HG02870 (cell line): ENCODE measurements around the gene HOXD4.

ENCODE experiments used
- ATAC-seq: cut with Tn5 transposase; IDR thresholded peaks from one replicate; pipeline ENCODE4 v1.9.1; 2021; ENCODE audit warnings: mild to moderate bottlenecking, moderate library complexity; ENCODE audit not compliant: unreplicated experiment

The HOXD4 gene

DNA sequence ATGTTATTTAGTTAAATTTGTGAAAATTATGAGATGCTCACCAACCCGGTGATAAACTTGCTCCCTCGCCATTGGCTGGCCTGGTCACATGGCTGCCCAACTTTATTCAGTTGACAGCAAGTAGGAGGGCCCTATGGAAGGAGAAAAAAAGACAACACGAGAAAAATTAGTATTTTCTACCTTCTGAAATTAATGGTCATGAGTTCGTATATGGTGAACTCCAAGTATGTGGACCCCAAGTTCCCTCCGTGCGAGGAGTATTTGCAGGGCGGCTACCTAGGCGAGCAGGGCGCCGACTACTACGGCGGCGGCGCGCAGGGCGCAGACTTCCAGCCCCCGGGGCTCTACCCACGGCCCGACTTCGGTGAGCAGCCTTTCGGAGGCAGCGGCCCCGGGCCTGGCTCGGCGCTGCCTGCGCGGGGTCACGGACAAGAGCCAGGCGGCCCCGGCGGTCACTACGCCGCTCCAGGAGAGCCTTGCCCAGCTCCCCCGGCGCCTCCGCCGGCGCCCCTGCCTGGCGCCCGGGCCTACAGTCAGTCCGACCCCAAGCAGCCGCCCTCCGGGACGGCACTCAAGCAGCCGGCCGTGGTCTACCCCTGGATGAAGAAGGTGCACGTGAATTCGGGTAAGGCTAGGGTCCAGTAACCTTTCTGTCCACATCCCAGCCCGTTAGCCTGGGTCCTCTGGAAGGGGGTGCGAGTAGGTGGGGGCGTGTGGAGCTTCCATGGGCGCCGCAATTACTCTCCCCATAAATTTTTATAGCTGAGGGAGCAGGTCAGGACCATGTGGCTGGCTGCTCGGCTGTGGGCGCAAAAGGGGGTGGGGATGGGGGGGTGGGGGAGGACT, at the start of gene HOXD4:
Gene HOXD4, plus strand, starts transcription at position 109 of the 846 bp plus-strand sequence. Its CDS starts 84 bp downstream, at position 193.
- no peak for ATAC-seq

DNA sequence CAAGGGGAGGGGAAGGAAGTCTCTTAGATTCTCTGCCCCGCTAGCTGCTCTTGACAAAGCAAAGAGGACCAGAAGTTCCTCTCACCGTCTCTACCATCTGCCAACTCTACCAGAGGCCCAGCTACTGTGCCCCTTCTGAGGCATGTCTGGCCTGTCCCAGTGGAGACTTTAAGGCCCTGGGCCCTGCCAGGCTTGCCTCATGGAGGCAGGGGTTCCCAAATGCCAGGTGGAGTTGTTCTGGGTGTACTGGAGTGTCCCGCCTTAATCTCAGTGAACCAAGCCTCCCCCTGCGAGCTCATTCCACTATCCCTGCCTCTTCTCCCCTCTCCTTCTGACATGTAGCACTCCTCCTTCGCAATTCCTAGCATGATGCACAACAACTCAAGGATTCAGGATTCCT, 49.5 kb upstream of the HOXD4 start:
- no peak for ATAC-seq

DNA sequence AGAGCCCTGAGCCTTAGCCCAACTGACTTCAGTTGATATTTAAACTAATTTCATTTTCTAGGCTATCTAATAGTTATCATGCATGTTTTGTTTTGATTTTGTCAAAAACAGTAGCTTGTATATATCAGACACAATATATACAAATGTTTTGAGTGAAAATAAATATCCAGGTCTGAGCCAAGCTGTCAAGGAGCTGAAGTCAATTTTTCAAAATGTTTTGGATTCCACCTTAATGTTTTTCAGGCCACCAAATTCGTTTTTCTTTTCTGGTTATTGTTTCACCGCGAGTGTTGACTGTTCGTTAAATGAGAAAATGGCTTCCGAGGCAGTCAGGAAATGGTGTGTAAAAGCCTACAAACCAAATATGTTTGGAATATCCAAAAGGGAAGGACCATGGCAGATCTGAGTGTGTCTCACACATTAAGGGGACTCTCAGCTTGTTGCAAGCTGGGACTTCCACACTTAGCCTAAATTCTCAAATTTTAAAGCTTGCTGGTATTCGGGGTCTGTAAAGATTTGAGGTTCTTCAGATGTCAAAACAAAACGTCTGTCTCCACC, 49.0 kb upstream of the HOXD4 start:
- no peak for ATAC-seq

DNA sequence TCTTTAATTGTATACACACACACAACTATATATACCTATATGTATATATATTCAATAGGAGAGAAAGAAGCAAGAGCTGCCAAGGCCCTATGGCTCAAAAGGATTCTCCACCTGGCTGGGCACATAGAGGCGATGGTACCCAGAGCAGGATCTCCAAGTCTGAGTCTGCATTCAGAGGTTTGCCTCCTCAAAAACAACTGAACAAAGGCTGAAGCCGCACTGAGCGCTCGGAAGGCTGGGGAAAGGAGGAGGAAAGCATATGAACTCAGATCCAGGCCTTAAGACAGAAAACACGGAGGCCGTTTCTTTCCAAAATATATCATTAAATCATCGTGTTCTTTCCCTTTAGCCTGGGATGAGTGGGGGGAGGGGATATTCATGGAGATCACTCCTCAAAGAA, 48.2 kb upstream of the HOXD4 start:
- ATAC-seq, result no peak

DNA sequence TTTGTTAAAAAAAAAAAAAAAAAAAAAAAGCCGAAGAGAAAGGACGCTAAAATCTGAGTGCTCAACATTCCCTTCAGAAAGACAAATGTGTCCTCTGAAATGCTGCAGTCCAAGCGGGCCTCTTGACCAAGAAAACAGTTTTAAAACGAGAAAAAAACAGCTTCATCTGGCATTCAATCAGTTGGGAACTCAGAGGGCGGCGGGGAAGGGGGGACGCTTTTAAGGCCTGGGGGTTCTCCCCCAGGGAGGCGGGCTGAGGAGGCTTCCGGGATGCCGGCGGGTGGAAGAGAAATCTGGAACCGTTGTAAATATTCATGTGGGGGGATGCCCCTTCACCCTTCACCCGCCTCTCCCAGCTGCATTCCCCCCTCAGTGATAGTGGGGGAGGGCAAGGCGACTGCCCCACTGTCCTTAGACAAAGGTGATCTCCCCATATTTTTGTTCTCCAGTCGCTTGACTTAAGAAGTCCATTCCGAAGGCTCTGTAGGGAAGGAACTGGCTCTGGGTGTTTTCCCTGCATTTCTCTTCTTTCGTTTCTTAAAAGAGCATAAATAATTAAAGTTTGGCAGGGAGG, 47.5 kb upstream of the HOXD4 start:
- ATAC-seq, result no peak

DNA sequence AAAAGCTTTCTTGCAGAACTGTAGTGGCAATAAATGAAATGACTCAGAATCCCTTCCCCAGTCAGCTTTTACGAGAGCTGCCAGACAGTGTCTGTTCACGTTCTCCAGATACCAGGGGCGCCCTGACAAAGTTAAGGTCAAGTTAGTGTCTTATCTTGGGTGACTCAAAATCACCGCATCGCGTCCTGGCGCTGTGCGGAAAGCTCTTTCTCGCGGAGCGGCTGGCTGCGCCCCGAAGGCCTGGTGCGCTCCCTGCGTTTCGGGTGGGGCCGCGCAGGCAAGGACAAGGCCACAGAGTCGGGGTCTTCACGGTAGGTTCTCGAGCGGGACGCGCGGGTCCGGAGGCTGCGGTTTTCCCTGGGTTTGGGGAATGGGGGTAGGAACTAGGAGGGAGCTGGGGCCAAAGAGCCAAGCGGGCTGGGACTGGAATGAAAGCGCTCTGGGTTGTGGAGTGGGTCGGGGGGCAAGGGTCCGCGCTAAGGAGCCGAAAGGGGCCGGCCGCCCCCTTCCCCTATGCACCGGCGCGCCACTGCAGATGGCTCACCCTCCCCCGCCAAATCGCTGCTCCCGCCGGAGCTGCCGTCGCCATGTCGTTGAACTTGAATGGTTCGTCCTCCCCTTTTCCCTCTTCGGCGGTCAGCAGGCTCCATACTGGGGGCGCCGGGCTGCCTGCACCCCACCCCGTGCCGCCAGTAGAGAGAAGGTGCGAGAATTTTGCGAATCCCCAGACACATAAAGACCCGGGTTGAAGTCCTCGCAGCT, 46.9 kb upstream of the HOXD4 start:
- ATAC-seq, result no peak

DNA sequence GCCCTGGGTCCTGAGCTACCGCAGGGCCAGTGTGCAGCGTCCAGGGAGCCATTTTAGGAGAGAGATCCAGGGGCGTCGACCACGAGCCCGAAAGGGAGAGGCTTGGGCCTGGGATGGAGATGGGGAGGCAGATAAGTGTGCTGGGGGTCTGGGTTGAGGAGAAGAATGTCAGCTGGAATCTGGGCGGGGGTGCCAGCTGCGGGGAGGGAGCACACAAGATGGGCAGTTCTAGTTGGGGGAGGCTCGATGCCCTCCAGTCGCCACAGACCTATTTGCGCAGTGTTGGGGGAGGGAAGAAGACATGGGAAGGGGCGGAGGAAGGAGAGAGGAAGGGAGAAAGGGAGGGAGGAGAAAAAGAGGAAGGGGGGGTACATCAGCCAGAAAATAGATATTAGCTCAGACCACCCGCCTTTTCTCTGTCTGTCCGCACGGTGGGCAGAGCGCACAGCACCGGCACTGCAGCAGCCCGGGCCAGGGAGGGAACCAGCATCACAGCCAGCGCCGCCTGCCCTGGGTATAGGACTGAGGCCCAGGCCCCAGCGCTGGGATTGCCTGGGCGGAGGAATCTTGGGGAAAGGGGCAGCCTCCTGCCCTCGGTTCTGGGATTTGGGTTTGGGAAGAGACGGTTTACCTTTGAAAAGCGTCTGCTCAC, 46.1 kb upstream of the HOXD4 start:
- ATAC-seq, result no peak

DNA sequence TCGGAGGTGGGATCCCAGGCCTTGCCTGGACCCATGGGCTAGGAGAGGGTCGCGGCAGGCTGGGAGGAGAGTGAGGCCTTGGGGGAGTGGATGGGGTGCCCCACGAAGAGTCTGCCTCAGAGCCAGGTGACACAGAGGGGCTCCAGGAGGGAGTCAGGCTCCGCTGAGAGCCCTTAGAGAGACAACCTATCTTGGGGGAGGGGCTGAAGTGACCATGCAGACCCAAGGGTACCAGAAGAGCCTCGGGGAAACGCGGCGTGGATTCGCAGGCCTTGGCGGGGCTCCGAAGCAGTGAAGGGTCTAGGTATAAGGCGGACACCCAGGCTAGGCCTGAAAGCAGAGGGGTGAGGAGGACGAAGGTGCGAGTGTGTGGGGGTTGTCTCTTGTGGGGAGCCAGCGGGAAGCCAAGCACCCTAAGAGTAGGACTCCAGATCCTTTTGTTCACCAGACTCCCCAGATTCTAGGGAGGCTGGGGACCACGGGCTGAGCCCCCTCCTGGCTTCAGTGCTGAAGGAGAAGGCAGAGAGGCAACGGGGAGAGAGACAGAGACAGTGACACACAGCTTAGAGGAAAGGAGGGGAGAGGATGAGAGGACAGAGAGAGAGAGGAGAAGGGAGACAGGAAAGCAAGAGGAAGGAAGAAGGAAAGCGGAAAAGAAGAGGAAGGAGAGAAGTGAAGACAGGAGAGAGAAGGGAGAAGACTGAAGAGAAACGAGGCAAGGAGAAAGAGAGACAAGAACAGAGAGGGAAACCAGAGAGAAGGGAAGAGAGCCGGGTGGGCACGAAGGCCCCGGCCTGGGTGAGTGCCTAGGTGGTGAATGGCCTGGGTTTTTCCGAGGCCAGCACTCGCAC, 45.4 kb upstream of the HOXD4 start:
- no peak for ATAC-seq

DNA sequence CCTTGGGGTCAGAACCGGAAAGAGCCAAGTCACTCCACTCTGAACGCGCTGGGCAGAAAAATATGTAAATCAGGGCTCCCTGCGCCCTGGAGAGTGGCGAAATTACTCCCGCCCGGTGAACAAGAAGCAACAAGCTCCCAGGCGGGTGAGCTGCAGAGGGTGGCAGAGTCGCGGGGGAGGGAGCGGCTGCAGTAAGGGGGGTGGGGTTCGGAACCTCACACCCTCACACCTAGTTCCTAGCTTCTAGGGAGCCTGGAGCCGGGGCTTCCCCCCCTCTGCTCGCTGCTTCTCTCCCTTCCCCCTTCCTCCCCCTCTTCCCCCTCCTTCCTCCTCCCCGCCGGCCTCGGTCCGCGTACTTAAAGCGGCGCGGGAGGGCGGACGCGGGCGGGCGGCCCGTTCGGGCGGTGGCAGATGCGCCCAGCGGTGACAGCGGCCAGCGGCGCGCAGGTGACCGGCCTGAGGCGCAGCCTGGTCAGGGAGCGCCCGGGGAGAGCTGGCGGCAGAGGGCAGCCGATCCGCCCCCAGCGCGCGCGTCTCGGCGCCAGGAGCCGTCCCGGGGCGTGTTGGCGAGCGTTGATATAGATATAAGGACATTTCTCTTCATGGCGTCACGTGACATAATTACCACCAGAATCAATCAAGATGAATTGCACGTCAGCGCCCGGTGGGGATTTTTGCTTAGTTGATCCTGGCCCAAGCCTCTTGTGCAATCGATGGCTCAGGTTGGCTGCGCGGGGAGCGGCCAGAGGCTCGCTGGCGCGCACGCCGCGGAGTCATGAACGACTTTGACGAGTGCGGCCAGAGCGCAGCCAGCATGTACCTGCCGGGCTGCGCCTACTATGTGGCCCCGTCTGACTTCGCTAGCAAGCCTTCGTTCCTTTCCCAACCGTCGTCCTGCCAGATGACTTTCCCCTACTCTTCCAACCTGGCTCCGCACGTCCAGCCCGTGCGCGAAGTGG, 44.5 kb upstream of the HOXD4 start, which contains the start of gene HOXD11:
Gene HOXD11, plus strand, starts transcription at position 700 of the 959 bp plus-strand sequence. Its CDS starts 76 bp downstream, at position 776.
- ATAC-seq, result no peak

DNA sequence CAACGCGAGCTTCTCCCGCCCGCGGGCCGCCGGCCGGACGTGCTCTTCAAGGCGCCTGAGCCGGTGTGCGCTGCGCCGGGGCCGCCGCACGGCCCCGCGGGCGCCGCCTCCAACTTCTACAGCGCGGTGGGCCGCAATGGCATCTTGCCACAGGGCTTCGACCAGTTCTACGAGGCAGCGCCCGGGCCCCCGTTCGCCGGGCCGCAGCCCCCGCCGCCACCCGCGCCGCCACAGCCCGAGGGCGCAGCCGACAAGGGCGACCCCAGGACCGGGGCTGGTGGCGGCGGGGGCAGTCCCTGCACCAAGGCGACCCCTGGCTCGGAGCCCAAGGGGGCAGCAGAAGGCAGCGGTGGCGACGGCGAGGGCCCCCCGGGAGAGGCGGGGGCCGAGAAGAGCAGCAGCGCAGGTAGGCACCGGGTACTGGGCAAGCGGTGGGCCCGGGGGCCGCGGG, 43.6 kb upstream of the HOXD4 start:
- ATAC-seq, result no peak

DNA sequence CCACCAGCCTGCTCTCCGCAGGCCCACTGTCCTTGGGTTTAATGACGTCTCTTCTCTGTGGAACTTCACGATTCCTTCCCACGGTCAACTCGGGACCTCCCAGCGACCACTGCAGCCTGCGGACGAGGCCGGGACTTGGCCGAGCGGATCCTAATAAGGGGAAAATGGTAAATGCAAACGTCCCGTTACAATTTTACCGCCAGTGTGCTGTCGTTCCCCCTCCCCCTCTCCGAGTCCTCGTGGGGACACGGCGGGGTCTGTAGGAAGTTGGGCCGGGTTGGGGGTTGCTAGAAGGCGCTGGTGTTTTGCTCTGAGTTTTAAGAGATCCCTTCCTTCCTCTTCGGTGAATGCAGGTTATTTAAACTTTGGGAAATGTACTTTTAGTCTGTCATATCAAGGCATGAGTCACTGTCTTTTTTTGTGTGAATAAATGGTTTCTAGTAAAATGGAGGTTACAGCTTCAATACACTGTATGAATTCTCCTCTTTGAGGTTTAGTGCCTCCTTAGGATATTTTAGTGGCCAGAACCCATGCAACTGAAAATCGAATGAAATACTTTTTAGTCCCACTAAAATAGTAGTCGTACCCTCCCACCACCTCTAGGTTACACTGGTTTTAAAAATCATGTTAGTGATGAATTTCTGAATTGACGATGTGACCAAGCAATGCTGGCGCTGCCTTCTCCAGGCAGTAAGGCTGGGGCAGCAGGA, 42.0 kb upstream of the HOXD4 start:
- ATAC-seq, result no peak

DNA sequence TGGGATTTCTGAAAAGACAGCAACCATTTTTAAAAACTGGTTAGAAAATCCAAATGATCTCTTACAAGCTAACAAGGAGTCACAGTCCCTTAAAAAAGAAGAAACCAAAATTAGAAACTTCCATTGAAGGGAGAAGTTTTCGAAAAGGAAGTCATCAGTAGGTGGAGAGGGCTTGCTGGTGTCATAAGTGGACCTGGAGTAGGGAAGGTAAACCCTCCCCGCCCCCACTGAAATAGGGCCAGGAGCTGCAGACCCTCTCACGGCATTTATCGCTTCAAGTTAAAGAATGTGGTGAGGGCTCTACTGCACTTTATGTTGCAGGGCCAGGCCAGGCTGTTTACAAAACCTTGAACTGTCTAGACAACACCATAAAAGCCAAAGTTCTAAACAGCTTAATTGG, 41.4 kb upstream of the HOXD4 start:
- no peak for ATAC-seq

DNA sequence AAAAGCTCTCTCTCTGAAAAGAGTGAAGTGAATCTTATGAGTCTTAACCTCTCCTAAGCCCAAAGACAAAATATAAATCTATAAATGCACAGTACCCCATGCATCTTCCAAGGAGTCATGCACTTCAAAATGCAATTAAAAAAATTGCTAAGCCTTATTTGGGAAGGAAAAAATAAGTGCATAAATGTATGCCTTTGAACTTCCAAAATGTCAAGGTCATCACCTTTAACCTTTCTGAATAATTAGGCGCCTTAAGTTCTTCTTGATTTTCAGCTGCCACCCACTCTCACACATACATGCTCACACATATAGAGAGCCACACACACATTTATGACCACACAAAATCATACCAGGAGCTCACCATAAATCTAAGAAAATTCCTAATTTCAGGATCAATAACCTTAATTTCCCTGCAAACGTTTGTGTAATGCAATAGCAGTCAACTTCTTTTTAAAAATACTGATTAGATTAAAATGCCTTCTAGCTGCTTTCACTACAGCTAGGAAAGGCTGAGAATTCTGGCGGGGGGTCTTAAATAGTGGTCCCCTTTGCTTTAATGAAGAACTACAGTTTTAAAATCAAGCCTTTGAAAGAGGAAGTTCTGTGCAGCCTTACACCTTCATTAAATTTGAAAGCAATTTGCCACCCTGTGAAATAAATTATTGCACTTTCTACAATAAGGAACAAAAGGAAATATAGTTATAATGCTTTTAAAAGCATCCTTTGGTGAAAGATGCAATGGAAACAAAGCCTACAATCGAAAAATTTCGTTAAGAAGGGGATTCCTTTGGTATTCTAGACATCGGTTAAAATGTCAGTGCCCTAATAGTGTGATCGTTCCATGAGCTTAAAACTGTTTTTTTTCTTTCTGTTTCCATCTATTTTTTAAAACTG, 40.7 kb upstream of the HOXD4 start:
- ATAC-seq, result no peak

DNA sequence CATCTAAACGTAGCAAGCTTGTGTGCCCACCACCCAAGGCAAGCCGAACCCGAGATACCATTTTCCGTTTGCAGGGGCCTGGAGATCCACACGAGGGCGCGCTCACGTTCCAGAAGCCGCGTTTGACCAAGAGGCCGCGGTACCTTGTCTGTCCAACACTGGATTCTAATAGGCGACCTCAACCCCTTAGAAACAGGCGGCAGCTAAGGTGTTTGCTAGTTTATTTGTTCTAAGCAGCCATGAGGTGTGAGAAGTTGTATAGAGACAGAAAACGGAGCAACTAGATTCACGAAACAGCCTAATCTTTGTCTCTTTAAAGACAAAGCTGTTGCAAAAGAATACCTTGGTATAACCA, 40.1 kb upstream of the HOXD4 start:
- no peak for ATAC-seq

DNA sequence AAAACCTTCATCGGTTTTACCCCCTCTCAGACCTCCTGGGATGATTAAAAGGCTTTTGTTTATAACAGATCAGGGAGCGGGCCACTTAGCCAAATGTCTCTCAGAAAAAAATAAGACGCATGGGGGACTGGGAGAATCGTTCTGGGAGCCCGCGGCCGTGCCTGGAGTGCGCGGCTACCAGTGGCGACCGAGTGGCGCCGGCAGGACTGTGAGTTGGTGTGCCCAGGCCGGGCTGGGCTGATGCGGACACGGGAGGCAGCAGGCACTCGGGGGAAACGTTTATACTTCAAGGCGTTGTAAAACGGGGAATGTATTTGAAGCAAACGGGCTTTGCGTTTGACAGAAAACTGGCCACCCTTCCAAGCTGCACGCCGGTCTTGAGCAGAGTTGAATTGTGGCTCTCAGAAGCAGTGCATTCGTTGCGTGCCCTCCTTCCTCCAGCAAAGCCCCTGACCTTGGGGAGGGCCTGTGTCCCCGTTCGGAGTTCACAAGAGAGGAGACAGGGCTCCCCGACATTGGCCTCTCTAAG, 39.4 kb upstream of the HOXD4 start:
- ATAC-seq, result no peak

DNA sequence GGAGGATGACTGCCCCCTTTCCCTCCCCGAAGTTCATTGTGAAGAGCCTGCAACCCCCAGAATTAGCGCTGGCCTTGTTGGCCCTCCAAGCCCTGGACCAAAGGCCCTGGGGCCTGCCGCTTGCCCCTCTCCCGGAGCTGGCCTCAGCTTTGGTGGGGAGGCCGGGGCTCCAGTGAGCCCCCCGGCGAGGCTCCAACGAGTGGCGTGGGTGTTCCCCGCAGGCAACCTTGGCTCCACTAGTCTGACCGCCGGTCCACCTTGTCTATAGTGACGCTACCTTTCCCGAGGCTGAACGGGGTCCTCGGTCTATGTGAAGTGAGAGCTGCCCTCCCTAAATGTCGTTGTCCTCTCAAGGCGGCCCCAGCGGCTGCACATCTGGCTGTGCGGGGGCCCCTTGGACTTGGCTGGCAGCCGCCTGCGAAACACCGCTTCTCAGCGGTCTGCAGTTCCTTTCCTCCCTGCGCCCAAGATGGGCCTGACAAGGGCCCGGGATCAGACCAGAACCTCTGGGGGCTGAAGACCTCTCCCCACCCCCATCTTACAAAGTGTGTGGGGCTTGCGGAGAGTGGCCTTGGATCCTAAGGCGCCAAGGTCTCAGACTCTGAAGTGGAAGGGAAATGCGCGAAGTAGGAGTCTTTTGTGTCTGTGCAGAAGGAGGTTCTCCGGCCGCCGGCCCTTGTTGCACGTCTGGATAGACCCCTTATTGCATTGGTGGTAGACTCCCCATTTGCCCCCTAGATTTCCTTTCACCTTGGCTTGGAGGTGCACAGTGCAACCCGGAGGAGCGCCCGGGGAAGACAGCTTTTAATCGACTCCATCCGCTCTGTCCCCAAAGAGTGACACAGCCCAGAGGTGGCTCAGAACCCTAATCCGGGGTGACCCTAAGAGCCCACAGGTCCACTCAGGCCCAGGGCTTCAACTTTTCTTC, 38.7 kb upstream of the HOXD4 start:
- no peak for ATAC-seq
